Stimulated activated CD4-positive, alpha-beta T cell treated with anti-CD3 and anti-CD28 coated beads, Interleukin-2, amount 100 ng/mL, for 24 hours (primary cell): Measurements from ENCODE around the gene KIAA0040.

Experiments
- DNase-seq, 2 donors: peaks; one replicate each; pipeline ENCODE4 v3.0.0-alpha.2; 2020

Gene KIAA0040

DNA sequence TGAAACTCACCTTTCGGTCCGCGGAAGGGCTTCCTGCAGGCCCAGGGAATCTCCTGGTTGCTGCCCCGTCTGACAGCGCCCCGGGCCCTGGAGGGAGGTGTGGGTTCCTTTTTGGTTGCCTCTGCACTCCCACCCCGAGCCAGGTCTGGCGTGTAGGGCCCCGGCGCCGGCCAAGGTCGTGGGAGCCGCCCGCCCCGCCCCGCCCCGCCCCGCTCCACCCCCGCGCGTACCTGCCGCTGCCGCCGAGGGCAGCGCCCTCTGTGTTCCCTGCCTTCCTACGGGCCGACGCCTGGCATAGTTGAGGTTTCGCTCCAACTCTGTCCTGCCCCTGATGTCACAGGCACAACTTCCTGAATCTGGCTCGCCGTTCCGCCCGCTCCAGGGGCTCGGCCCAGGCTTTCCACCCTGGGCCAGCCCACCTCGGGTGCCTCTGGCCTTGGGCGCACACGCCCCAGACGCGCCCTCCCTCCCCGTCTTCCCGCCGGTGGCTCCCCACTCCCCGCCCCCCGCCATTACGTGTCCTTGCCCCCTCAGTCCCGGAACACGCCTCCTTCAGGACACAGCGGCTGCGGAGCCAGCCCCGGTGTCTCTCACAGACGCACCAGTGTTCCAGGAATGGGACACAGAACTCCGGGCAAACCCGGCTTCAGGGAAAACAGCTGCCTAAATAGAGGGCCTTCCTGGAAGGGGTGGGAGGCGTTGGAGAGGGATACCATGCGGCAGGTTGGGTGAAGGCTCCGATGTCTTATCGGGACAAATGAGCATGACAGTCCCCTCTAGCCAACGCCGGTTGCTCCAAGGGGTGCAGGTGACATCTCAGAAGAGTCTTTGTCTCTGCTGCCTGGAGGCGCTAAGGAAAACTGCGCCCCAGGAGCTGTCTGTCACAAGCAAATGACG, at the start of gene KIAA0040:
KIAA0040 (minus strand) TSS at position 147 of the 897 bp plus-strand sequence. CDS start 31,763 bp downstream, outside the sequence.
- DNase-seq, result peak; percentile 66 to 67

DNA sequence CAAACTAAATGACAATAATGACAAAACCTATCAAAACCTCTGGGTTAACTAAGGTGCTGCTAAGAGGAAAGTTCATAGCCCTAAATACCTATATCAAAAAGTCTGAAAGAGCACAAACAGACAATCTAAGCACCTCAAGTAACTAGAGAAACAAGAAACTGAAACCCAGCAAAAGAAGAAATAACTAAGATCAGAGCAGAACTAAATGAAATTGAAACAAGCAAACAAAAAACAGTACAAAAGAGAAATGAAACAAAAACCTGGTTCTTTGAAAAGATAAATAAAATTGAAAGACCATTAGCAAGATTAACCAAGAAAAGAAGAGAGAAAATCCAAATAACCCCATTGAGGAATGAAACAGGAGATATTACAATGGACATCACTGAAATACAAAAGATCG, 44.8 kb upstream of the KIAA0040 start:
- no peak for DNase-seq

DNA sequence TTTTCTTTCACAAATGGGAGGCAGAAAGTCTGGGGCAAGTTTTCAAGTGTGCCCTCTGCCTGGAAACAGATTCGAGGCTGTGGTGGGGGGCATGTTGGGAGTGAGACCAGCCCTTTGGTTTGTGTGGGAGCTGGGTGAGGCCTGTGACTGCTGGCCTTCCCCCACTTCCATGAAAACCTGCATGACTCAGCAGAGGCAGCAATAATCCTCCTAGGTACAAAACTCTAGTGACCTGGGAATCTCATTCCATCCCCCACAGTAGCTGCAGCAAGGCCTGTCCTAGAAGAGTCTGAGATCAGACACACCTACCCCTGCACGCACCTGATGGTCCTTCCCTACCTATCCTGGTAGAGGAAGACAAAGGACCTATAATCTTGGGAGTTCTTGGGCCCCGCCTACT, 42.1 kb upstream of the KIAA0040 start:
- no peak for DNase-seq

DNA sequence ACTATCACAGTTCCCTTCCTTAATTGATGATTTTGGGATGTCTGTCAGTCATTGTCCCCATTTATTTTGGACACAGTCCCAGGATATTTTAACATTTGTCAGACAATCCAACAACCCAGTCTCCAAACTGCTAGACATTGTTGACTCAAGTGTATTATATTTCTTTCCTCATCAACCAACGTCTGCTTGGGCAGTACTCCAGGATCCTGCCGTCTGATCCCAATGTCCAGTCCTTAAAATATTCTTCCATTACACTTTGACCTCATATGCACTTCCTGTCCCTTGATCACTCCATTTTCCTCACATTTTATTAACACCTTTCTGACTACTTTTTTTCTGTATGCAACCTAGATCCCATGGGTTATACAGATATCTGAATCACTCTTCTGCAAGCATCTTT, 39.8 kb upstream of the KIAA0040 start:
- no peak for DNase-seq

DNA sequence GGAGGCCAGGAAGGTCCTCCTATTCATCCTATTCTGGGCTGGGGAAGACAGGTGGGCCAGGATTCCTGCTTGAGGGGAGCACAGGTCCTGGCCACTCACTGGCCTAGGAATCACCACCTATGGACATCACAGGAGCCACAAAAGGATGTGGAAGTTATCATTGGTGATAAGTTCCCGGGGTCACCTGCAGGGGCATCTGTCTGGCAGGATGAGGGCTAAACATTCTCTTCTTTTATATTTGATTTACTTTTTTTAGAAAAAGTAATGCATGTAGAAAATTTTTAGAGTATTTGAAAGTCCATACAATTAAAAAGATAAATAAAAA, 33.2 kb upstream of the KIAA0040 start:
- DNase-seq, result no peak

DNA sequence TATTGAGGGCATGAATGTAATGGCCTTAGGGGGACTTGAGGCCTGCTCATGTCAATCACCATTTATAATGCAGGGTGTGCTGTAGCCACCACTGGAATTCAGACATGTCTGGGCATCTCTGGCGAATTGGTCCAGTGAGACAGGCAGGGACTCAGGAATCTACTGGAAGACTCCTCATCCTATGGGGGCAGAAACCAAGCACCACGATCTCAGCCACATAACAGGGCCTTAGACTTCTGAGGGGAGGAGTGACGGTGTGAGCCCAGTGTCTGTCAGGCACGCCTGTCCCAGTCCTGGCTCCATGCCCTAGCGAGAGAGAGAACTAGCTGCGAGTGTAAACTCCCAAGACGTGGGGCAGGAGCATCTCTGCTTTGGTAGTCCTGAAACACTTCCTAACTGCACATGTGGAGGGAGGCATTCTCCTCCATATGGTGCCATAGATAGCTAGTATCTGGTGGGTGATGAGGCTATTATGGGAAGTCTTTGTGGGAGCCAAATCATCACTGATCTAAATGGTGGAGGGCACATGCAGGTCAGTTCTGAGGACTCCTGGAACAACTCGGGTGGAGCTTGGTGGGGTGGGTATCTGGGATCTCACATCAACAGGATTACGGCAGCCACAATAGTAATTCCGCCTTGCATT, 29.8 kb upstream of the KIAA0040 start:
- DNase-seq, result no peak

DNA sequence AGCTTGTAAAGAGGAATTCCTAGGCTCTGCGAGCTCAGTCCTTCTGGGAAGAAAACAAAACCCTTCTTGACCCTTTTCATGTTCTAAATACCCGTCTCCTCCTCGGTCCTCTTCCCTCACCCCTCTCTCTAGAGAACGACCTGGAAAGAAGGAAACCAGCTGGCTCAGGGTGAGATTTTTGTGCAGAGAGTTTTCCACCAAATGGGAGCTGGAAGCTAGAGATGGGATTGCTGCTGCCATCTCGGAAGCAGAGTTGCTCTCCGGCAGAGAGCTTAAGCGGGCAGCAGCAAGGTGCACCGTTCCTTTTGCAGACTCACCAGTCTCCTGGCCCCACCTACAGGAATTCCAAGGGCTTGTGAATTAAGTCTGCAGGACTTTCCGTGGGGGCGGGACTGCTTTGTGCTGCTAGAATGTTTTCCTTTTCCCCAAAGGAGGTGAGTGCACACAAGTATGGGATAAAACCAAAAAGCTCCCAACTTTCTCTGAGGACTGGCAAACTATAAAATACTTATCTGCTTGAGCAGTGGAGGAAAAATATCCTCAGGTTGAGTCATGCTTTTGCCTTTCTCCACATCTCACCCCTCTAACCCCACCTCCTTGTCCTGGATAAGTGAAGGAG, 29.1 kb upstream of the KIAA0040 start:
- no peak for DNase-seq

DNA sequence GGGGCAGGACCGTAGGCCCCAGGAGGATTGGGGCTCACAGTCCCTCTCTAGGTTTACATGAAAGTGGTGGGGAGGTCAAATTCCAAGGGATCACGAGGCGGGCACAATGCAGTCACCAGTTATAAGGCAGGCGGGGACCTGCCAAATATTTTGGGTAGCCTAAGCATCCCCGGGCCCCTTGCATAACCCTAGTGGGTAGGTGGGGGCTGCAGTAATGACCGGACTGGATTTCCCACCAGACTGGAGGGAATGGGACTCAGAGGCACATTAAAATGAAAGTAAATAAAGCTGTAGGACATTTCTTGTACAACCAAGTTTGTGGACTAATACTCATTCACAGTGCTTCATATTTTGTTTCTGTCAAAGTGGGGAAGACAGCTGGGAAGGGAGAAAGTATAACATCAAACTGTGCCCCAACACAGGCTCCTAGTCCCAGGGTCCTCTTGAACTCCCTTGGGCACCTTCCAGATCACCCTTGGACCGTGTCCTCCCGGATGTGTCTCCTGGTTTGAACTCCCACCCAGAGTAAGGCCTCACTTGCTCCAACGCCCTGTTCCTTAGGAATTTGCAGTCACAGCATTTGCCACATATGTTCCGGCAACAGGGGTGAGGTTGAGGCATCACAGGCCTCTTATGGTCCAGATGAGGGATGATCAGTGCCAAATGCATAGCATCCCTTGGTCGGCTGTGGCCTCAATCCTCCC, 28.4 kb upstream of the KIAA0040 start:
- no peak for DNase-seq

DNA sequence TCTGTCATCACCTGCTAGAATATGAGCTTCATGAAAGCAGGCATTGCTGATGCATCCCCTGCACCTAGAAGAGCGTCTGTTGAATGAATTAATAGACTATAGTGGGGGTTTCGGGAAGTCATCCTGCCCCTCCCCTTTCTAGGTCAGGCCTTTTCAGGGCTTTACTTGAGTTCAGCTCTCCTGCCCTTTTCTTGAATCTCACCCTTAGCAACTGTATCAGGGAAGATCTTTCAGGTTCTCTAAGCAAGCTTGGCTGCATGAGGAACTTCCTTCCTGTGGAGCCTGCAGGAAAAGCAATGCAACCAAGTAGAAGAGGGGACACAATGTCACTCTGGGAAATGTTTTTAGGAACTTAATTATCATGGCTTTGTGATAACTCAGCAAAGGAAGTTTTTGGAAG, 27.2 kb upstream of the KIAA0040 start:
- no peak for DNase-seq

DNA sequence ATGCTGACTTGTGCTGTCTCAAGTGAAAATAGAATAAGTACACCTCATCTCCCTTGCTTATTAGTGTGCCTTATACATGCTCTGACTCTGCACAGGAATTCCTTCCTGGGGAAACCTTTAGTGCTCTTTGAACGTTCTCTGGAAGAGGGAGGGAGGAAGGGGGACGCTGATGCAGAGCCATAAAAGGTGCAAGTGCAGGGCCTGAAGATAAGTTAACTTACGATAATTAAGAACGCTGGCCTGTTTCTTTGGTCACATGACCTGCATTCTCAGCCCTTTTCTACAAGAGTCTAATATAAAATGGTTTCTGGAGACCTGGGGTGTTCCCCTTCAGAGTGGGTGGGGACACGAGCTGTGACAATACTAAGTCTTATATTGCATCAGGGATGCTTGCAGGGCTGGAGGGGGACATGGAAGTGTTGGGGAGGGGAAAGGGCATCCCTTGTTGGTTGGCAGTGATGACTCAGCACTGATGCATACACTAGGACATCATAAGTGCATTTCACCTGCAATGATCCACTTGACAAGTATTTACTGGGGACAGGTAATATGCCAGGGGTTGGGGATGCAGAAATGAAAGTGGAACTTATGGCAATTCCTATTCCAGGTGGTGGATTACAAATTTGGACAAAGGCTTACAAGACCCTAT, 26.3 kb upstream of the KIAA0040 start:
- no peak for DNase-seq

DNA sequence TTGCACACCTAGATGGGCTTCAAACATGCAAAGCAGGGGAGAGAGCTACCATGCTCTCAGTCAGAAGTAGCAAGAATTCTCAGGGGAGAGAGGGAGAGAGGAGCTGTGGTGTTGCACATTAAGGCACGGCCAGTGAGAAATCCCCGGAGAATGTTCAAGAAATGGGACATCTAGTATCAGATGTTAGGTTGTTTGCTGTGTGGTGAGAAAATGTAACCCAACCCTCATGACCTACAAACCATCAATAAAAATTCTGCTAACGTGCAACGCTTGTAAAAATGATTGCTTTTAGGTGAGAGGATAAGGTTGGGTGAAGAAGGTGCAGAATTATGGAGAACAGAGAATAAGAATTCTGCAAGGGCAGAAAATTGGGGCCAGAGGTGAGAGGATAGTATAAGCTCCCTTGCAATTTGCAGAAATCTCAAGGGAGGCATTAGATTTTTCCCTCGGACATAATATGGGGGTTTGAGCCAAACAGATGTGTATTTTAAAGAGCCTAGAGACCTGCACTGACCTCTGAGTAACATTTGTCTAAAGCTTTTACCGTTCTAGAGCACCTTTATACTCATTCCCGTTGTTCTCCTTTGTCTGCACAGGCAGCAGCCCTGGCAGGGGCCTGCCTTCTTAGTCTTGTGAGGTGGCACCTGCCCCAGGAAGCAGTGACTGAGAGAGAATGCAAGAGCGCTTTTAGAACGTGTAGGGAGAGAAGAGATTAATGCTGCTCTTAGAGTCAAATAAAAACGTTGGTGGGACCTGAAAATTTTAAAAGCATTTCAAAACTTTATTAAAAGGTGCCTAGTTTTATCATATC, 25.4 kb upstream of the KIAA0040 start:
- DNase-seq, result no peak

DNA sequence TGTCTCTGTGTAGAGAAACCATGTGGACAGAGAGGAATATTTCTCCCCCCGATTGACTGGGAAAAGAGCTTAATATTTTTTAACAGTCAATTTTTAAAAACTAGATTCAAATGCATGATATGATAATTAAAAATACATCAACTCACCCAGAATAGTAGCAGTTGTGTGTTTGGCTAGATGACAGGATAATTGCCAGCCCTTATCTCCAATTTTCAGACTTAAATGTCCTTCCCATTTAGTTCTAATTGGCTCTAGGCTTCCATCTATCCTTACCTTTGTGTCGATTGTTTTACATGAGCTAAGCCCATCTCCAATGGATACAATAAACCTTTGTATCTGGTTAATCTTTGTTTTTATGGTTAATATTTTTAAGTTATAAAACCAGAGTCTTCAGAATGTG, 23.9 kb upstream of the KIAA0040 start:
- no peak for DNase-seq

DNA sequence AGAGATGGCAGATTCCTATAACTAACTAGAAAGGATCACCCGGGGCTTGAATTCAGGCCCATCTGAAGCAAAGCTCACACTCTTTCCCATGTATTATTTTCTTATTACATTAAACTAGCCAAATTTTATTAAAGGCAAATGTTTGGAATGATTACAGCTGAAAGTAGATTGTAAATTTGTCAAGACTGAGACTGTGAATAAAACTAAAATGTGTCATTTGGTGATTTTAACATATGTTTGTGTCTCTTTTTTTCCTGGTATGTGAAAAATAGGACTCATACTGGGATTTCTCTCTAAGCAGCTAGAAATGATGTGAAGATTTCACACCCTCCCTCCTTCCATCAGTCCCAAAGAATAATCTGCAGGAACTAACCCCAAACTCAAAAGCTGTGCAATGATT, 19.1 kb upstream of the KIAA0040 start:
- no peak for DNase-seq

DNA sequence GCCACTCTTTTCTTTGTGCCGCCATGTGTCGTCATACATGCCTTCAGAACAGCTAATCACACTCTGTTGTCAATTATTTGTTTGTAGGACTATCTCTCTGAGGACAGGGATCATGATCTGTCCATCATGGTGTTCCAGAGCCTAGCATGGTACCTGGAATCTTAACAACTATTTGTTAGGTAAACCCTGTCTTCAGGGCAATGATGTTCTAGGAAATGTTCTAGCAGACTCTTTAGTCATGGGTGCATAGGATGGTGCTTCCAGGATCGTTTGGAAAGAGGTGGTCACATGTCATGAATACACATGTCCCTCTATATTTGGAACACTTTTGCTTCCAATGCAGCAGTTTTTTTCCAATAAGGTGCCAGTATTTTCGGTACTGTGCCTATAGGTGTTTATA, 18.2 kb upstream of the KIAA0040 start:
- DNase-seq, result no peak

DNA sequence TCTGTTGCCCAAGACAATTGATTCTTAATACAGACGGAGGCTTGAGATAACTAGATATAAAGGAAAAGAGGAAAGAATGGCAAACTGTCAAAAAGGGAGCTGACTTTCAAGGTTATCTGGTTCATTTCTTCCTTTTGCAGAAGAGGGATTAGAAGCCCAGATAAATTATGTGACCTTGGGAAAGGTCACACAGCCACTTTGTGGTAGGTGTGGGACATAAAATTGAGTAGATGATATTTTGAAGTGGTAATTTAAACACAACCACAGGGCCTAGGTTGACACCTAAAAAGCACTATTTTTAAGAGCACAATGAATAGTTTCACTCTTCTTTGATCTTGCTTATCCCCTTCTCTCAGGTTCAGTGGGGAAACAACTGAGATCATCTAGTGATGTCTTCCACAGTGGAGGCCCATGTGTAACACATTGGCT, 16.9 kb upstream of the KIAA0040 start:
- DNase-seq, result no peak

DNA sequence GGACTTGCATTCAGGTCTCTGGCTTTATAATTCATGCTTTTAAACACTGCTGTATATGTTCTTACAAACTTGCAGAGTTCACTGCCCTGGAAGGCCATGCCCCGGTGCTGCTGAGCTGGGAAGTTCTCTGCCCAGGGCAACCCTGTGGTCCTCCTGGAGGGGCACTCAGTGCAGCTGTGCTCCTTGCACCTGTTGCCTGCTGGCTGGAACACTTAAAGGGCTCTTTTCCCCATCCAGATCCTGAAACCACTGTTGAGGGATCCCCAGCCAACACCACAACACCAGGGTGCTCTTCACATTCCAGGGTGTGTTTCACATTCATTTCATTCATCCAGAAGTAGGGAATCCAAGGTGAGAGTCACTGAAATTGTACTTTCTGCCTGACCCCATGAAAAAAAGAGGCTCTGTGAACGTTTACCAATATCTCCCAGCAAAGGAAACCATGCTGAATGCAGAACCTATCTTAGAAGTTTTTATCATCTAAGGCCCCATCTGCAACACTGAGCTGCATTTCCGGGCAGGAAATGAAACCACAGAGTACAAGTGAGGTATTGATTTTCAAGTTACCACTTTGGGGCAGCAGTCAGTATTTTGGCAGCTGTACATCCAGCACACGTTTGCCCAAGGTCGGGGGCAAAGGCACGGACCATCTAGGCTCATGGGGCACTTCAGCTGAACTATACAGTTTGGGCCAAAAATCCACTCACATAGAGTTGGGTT, 16.4 kb upstream of the KIAA0040 start:
- no peak for DNase-seq

DNA sequence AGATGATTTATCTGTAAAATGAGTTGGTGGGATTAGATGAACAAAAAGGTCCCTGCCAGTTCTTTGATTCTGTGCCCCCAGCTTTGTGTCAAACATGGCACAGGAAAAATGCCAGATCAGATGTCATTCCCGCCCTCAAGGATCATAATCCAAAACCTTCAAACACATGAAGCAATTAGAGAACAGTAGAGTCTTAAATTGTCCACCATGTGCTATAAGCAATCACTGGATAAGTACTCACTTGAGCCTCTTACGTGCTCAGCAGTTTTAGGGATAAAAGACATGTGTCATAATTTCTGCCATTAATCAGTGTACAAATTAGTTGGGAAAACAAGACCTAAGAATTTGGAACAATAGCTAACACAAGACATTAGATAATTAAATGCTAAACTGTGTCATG, 15.4 kb upstream of the KIAA0040 start:
- no peak for DNase-seq

DNA sequence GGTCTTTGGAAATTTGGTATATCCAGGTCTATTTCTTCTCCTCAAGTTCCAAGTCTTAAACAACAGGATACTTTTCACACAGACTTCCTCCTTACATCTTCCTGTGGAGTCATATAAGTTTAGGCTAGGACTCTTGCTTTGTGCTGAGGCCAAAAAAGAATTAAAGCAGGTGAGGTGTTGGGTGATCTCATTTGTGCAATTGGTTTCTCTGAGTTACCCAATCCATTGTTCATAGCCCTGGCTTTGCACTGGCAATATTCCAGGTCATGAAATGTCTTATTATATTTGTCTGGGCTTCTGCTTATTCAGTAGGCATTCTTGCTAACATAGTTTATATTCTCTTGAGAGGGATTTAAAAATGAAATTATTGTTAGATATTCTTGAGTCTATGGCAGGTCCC, 14.1 kb upstream of the KIAA0040 start:
- no peak for DNase-seq

DNA sequence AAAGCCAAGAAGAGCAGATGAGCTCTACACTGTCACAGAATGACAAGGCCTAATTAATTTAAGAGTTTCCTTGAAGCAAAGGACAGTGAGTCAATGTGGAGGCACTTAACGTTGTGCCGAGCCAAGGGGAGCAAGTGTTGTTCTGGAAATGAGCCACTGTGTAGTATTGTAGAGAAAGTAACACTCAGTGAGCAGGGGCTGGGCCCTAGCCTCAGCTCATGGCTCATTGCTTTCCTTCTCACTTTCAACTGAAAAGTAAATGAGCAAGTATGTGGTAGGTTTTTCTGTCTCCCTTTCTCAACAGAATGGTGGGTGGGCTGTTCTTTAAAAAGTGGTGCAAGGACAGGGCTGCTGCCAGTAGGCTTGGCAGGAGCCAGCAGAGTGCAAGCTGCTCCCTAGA, 11.8 kb upstream of the KIAA0040 start:
- no peak for DNase-seq

DNA sequence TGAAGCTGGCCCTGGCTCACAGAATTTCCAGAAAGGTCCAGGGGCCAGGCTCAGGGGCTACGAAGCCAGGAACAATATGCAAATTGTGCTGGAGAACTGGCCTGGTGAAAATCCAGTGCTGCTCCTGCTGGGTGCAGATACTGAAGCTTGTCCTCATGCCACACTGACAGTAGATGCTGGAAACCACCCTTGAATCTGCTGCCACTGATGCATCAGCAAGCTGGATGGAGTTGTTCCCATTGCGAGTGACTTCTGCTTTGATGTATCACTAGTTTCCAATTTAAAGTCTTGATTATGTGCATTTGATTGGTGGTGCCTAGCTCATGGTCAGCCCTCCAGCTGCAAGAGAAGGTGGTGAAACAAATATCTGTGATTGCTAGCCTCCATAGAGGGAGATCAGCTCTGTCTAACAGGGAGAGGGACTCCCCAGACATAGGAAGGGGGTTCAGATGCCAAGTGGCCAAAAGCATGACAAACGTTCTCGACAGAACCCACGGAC, 11.0 kb upstream of the KIAA0040 start:
- no peak for DNase-seq
